H1 (cell line): ENCODE results near the gene WDR64. TPM values are rescaled to one million over a fixed set of nuclear protein-coding genes. Genes with fewer than 3 reads are reported as not detected.

ENCODE experiments used
- CTBP2 ChIP-seq: IDR thresholded peaks from 2 replicates; pipeline ENCODE4 v1.7.0; 2011; ENCODE audit warnings: borderline replicate concordance, mild to moderate bottlenecking, moderate library complexity, mixed read lengths, low read length; ENCODE audit not compliant: insufficient read depth, insufficient read length
- RBBP5 ChIP-seq: IDR thresholded peaks from 2 replicates; pipeline ENCODE4 v1.7.1; 2012; ENCODE audit warnings: low read depth, mild to moderate bottlenecking, inconsistent platforms, low read length, moderate library complexity, borderline replicate concordance
- RFX5 ChIP-seq: IDR thresholded peaks from 2 replicates; pipeline ENCODE4 v1.6.1; 2011; ENCODE audit warnings: low read depth, low read length, improper control_type of control experiment, borderline replicate concordance
- SP2 ChIP-seq: IDR thresholded peaks from 2 replicates; pipeline ENCODE4 v1.6.1; 2012; ENCODE audit warnings: mild to moderate bottlenecking, low read length, inconsistent platforms
- SP4 ChIP-seq: IDR thresholded peaks from 2 replicates; pipeline ENCODE4 v1.6.1; 2012; ENCODE audit warnings: low read length, inconsistent platforms
- TAF7 ChIP-seq: optimal IDR thresholded peaks from 2 replicates; pipeline ENCODE3; 2011; ENCODE audit warnings: low read depth, mild to moderate bottlenecking, inconsistent platforms, low read length, moderate library complexity, borderline replicate concordance
- TBP ChIP-seq: IDR thresholded peaks from 2 replicates; pipeline ENCODE4 v1.6.1; 2011; ENCODE audit warnings: low read depth, low read length, improper control_type of control experiment
- polyA plus RNA-seq, 7 experiments: library from polyadenylated mRNA; depleted of rRNA in 3 of 7; stranded (reverse) in 5 of 7; unstranded in 2 of 7; fragments of >200 nt in 5 of 7; fragments of 200-250 nt in 2 of 7; gene quantifications; 1 replicate in 5 of 7; 2 replicates in 1 of 7; 4 replicates in 1 of 7; pipeline versions ENCODE4 v1.2.1 to v1.2.3, GENCODE V29; 2011 to 2013; ENCODE audit warnings: missing spikeins in 2 of 7, mixed read lengths in 2 of 7
- total RNA-seq: library from RNA; stranded (reverse); fragmentation: NEBNext Ultra II Directional; extraction: Animal tissue kit (Norgen Biotek cat#: 25700); gene quantifications from 2 replicates; pipeline ENCODE4 v1.2.1, GENCODE V29; 2021

Gene WDR64
- total and polyA plus RNA-seq, 2 of the 8 experiments (the other 6 are each of a cell fraction or from before 2014, with no cell fraction given) = 0.02 TPM; not detected in 1

DNA sequence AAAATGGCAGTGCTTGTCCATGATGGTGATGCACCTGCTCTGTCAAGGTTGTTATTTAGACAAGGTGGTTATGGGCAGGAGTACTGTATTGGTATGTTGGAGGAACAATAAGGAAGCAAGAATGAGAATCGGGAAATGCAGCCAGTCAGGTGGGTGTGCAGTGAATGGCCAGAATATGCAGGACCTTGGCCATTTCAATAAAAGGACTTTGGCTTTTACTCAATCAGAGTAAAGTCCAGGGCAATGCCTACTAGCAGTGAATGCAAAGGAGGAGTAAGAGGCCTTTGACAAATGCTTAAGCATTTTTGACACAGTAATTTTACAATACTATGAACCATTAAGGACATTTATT lies 9.5 kb upstream of the WDR64 start (continued):
- TF ChIP-seq RBBP5 (no peak), SP4 (no peak), CTBP2 (no peak), TAF7 (no peak), RFX5 (no peak), SP2 (no peak), TBP (no peak)
